GM13977 (cell line): ENCODE data around the gene TMOD2.

Experiments used
- DNase-seq: peaks from one replicate; pipeline ENCODE4 v3.0.0; 2012; ENCODE audit warnings: low spot score
- in situ Hi-C: fragments of 300-500 bp; cut with MboI; formaldehyde crosslinking; loops from one replicate; pipeline ENCODE4 v1.12.0; 2022; ENCODE audit warnings: low sequenced_read_pairs, low pct_unique_long_range_greater_than_20kb, mixed read lengths, inconsistent platforms; ENCODE audit not compliant: unreplicated experiment
- TF ChIP-seq, protein P1 (sequence below): IDR thresholded peaks from 2 replicates; pipeline ENCODE4 v1.5.1; 2012; ENCODE audit warnings: mild to moderate bottlenecking, control low read depth; ENCODE audit not compliant: insufficient read depth; ENCODE audit errors: extremely low read depth, missing control alignments

The TMOD2 gene

DNA sequence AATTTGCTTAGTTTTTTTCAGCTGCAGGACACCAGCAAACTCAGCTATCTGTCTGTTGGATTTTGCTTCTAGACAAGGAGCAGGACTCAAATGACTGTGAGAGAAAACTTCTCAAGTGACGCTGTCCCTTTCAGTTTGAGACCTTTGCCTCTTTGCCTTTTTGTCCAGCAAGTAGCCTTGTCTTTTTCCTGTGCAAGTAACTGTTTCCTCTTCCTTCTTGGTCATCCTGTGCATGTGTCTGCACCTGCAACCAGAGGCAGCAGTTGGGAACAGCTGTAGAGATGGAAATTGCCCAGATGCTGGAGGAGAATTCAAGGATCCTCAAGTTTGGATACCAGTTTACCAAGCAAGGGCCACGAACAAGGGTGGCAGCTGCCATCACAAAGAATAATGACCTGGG is 54.7 kb downstream of the TMOD2 start:
- in situ Hi-C loops = no loop called here
- DNase-seq = no peak
- TF ChIP-seq, protein P1, sequence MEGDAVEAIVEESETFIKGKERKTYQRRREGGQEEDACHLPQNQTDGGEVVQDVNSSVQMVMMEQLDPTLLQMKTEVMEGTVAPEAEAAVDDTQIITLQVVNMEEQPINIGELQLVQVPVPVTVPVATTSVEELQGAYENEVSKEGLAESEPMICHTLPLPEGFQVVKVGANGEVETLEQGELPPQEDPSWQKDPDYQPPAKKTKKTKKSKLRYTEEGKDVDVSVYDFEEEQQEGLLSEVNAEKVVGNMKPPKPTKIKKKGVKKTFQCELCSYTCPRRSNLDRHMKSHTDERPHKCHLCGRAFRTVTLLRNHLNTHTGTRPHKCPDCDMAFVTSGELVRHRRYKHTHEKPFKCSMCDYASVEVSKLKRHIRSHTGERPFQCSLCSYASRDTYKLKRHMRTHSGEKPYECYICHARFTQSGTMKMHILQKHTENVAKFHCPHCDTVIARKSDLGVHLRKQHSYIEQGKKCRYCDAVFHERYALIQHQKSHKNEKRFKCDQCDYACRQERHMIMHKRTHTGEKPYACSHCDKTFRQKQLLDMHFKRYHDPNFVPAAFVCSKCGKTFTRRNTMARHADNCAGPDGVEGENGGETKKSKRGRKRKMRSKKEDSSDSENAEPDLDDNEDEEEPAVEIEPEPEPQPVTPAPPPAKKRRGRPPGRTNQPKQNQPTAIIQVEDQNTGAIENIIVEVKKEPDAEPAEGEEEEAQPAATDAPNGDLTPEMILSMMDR = no peak

DNA sequence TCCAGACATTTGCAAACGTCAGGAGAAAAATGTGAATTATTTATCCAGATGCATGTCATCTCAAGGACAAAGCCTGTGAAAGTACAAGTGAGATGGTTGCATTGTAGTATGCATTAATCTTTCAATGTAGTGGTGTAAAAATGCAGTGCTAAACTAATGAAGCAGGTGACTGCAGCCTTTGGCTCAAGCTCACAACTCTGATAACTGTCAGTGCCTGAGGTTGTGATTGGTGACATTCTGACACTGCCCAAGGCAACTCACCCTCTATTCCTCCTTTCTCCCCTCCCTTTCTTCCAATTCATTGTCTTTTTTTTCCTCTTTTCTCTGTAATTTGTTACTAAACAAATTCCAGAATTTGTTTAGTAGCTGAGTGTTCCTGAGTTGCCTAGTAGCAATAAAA is 58.1 kb downstream of the TMOD2 start:
- TF ChIP-seq, protein P1 = no peak
- DNase-seq = no peak
- in situ Hi-C loops = no loop called here

DNA sequence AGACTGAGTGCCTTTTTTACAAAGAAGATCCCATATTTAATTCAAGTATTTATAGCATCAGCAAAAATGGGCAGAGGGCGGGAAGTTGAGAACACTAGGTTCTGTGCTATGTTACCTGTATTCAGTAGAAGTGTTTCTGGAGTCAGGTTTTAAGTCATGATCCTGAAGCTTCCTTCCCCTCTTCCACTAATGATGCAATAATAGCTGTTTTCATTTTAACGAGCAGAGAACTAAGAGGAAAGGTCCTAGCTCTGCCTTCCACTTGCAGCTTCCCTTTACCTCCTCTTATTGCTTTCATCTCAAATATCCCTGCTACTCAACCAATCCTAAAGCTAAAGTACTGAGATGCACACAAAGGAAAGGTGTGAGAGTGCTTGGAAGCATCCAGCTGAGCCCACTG is 61.2 kb downstream of the TMOD2 start:
- no peak for DNase-seq
- TF ChIP-seq, protein P1 = no peak
- in situ Hi-C loops = no loop called here

DNA sequence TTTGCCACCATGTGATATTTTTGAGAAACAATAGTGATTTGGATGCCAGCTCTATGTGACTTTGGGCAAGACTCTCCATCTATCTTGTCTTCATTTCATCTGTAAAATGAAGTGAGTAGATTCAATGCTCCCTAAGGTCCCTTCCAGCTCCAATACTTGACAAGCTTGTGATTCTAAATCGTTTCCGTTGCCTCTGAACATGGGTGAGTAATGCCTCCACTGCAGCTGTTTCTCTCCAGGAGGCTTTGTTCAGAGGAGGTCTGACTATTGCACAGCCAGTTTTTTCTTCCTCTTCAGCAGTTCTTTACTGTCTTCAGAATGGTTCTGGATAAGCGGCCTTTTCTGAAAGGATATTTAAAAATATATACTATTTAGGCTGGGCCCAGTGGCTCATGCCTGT is 63.2 kb downstream of the TMOD2 start:
- in situ Hi-C loops = no loop called here
- TF ChIP-seq, protein P1 = no peak
- DNase-seq = no peak

DNA sequence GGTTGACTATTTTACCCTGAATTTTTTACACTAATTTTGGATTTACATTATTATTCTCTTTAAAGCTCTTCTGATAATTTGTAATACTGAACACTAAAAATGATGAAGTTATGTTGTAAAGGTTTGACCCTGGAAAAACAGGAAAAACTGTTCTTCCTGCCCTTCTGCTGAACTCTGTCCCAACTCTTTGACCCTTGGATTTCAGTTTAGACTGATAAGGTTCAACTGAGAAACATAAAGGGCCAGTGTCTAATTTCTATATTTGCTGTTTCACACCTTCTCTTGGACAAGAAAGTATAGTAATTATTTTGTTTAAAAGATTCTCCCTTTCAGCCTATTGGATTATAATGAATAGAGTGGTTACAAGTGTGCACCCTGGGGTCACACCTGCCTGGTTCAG is 65.2 kb downstream of the TMOD2 start:
- TF ChIP-seq, protein P1 = no peak
- no peak for DNase-seq
- in situ Hi-C loops = no loop called here

DNA sequence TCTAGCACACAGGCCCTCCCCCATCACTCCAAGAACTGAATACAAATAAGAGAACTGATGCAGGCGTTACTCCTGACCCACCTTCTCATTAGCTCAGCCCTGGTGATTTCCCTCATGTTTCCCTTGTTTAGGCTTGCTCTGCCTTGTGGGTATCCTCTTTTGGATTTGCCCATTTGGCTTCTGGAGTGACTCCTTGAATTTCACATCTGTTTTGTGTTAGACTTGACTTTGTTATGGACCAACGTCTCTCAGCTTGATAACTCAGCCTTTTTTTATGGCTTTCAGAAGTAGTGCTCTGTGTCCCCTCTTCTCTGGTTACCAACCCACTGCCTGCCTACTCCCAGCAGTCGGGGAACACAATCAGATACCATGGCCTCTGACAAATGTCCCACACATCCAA is 66.8 kb downstream of the TMOD2 start:
- in situ Hi-C loops = no loop called here
- DNase-seq = no peak
- TF ChIP-seq, protein P1 = no peak

DNA sequence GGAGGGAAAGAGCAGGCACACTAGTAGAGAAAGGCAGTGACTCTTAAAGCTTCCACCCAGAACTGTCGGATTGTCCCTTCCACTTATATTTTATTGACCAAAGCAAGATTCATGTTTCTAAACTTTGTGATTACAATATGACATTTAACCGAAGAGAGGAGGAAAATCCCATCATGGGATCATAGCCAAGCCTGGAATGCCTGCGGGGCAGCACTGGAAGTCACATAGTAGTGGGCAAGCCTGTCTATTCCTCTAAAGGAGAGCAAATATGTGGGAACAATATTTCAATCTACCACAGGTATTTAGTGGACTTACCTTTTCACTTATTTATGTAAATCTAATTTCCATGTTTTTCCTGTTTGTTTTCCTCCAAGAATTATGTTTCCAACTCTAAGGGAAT is 74.3 kb downstream of the TMOD2 start:
- TF ChIP-seq, protein P1 = no peak
- no peak for DNase-seq
- in situ Hi-C loops = no loop called here
